Measurements from ENCODE around the gene NSUN3.

- TF ChIP-seq POLR2A (IDR thresholded peaks at IDR 0.05; ENCODE audit: low read depth, low read length) (no peak), TAF1 (IDR thresholded peaks at IDR 0.05; ENCODE audit: borderline replicate concordance, low read depth, low read length) (no peak)
Measured at GRCh38 chr3:94101860-94102259, 39.0 kb downstream of the NSUN3 start.
